HCT116 (cell line): Measurements from ENCODE around the gene TBC1D13. TPM values are rescaled to one million over a fixed set of nuclear protein-coding genes. Genes with fewer than 3 reads are reported as not detected.

Experiments
- ATAC-seq: fragments of 200-7000 bp; cut with Tn5 transposase; 2 replicates; pipeline ENCODE4 v1.9.1; 2020; ENCODE audit warnings: mild to moderate bottlenecking, moderate library complexity
- BruUV-seq: library from RNA; stranded (reverse); fragments of 400-500 nt; replicated peaks from 2 replicates; lab custom pipeline; 2021; lab: Mats Ljungman, UMichigan
- CTCF ChIA-PET: fragments of 300-600 bp; sonication (Branson Sonifier 250); formaldehyde crosslinking; loops from one replicate; lab custom pipeline; 2021; ENCODE audit warnings: antibody characterized with exemption; lab: Charles Lee
- POLR2A ChIA-PET: fragments of 300-600, 350-600 bp; sonication (Branson Sonifier 250); formaldehyde crosslinking; loops from one replicate; lab custom pipeline; 2021; ENCODE audit warnings: antibody characterized with exemption; lab: Charles Lee
- RAD21 ChIA-PET, 2 experiments: fragments of 300-600 bp; sonication (Branson Sonifier 250); formaldehyde crosslinking; loops; one replicate each; lab custom pipeline; 2023; ENCODE audit warnings: low total read pairs in 2 of 2; ENCODE audit not compliant: uncharacterized antibody in 2 of 2, unreplicated experiment in 2 of 2, low non-redundant PET in 1 of 2; lab: Charles Lee
- DNase-seq: peaks from one replicate; pipeline ENCODE4 v3.0.0-alpha.2; 2010; ENCODE audit warnings: low read depth, low spot score
- H2AFZ ChIP-seq: fragments of 200-600 bp; shearing (Covaris generic), sonication (generic); 2 replicates; pipeline ENCODE4 v1.6.1; 2017; ENCODE audit warnings: low read depth, mixed run types, mixed read lengths, antibody characterized with exemption, low read length; ENCODE audit not compliant: poor library complexity, severe bottlenecking
- H3K27ac ChIP-seq: 2 replicates; pipeline ENCODE4 v1.5.1; 2012; ENCODE audit warnings: low read depth, low read length
- H3K27me3 ChIP-seq: fragments of 200-600 bp; sonication (generic); 2 replicates; pipeline ENCODE4 v1.6.1; 2016; ENCODE audit warnings: mixed run types, low read length, mixed read lengths; ENCODE audit not compliant: insufficient read depth
- H3K36me3 ChIP-seq, 2 experiments: fragments of 200-500 bp in 1 of 2; fragments of 200-600 bp in 1 of 2; sonication (Bioruptor generic) in 1 of 2; sonication (generic) in 1 of 2; 2 replicates each; pipeline versions ENCODE4 v1.5.1 to v1.6.1; 2014 to 2016; ENCODE audit warnings: low read length in 2 of 2, inconsistent platforms in 1 of 2, mixed read lengths in 1 of 2, mixed run types in 1 of 2; ENCODE audit not compliant: insufficient read depth in 2 of 2, control insufficient read depth in 1 of 2
- H3K4me1 ChIP-seq, 2 experiments: fragments of 200-600 bp in 1 of 2; sonication (generic) in 1 of 2; 2 replicates each; pipeline versions ENCODE4 v1.5.1 to v1.6.1; 2012 to 2017; ENCODE audit warnings: low read length in 2 of 2, inconsistent platforms in 1 of 2, mild to moderate bottlenecking in 1 of 2, mixed read lengths in 1 of 2, mixed run types in 1 of 2, moderate library complexity in 1 of 2; ENCODE audit not compliant: insufficient read depth in 2 of 2, control insufficient read depth in 1 of 2
- H3K4me2 ChIP-seq: fragments of 200-600 bp; sonication (generic); 2 replicates; pipeline ENCODE4 v1.6.1; 2017; ENCODE audit warnings: mixed run types, low read length, mixed read lengths
- H3K4me3 ChIP-seq, 2 experiments: fragments of 200-600 bp in 1 of 2; sonication (generic) in 1 of 2; replicated peaks in 1 of 2; 2 replicates each; pipeline ENCODE4 v1.5.1; 2011 to 2016; ENCODE audit warnings: low read length in 2 of 2, control low read depth in 1 of 2, low read depth in 1 of 2, mild to moderate bottlenecking in 1 of 2, mixed read lengths in 1 of 2, mixed run types in 1 of 2
- H3K79me2 ChIP-seq: fragments of 200-600 bp; sonication (generic); 2 replicates; pipeline ENCODE4 v1.6.1; 2017; ENCODE audit warnings: mild to moderate bottlenecking, mixed run types, low read length, moderate library complexity, mixed read lengths; ENCODE audit not compliant: insufficient read depth
- H3K9ac ChIP-seq: fragments of 200-600 bp; sonication (generic); 2 replicates; pipeline ENCODE4 v1.6.1; 2016; ENCODE audit warnings: low read length, mixed read lengths
- H3K9me2 ChIP-seq: fragments of 200-600 bp; sonication (generic), shearing (Covaris generic); 2 replicates; pipeline ENCODE4 v1.6.1; 2017; ENCODE audit warnings: mixed run types, mild to moderate bottlenecking, moderate library complexity; ENCODE audit not compliant: insufficient read depth
- H3K9me3 ChIP-seq, 2 experiments: fragments of 200-500 bp in 1 of 2; fragments of 200-600 bp in 1 of 2; sonication (Bioruptor generic) in 1 of 2; sonication (generic) in 1 of 2; 2 replicates each; pipeline ENCODE4 v1.6.1; 2014 to 2017; ENCODE audit warnings: low read length in 2 of 2, mixed read lengths in 2 of 2, inconsistent platforms in 1 of 2, low read depth in 1 of 2, mild to moderate bottlenecking in 1 of 2, mixed run types in 1 of 2, moderate library complexity in 1 of 2; ENCODE audit not compliant: control insufficient read depth in 1 of 2, insufficient read depth in 1 of 2
- H4K20me1 ChIP-seq: fragments of 200-600 bp; sonication (generic), shearing (Covaris generic); 2 replicates; pipeline ENCODE4 v1.6.1; 2017; ENCODE audit warnings: mixed run types, mild to moderate bottlenecking, moderate library complexity; ENCODE audit not compliant: insufficient read depth
- ATF3 ChIP-seq: IDR thresholded peaks from 2 replicates; pipeline ENCODE4 v1.6.1; 2012
- CBX3 ChIP-seq: IDR thresholded peaks from 2 replicates; pipeline ENCODE4 v1.6.1; 2012; ENCODE audit warnings: low read depth
- CEBPB ChIP-seq: IDR thresholded peaks from 2 replicates; pipeline ENCODE4 v1.6.1; 2012; ENCODE audit warnings: low read depth
- CTCF ChIP-seq, 3 experiments: fragments of 200-600 bp in 1 of 3; sonication (generic) in 1 of 3; IDR thresholded peaks in 2 of 3; conservative IDR thresholded peaks in 1 of 3; 2 replicates each; pipeline ENCODE4 v1.5.1; 2012 to 2017; ENCODE audit warnings: low read depth in 2 of 3, low read length in 2 of 3, antibody characterized with exemption in 1 of 3, borderline replicate concordance in 1 of 3, control low read depth in 1 of 3, mild to moderate bottlenecking in 1 of 3, mixed read lengths in 1 of 3, mixed run types in 1 of 3, moderate library complexity in 1 of 3; ENCODE audit not compliant: insufficient read depth in 1 of 3
- EGR1 ChIP-seq: IDR thresholded peaks from 2 replicates; pipeline ENCODE4 v1.6.1; 2012; ENCODE audit warnings: low read depth
- ELF1 ChIP-seq: IDR thresholded peaks from 2 replicates; pipeline ENCODE4 v1.6.1; 2012; ENCODE audit warnings: low read depth, borderline replicate concordance
- EZH2 ChIP-seq: fragments of 200-600 bp; sonication (generic); IDR thresholded peaks from 2 replicates; pipeline ENCODE4 v1.6.1; 2017; ENCODE audit warnings: antibody characterized with exemption, mixed run types
- EZH2phosphoT487 ChIP-seq: fragments of 200-600 bp; IDR thresholded peaks from 2 replicates; pipeline ENCODE4 v1.6.1; 2018; ENCODE audit warnings: antibody characterized with exemption, borderline replicate concordance
- FOSL1 ChIP-seq: IDR thresholded peaks from 2 replicates; pipeline ENCODE4 v1.6.1; 2012; ENCODE audit warnings: low read depth
- MAX ChIP-seq: IDR thresholded peaks from 2 replicates; pipeline ENCODE4 v1.6.1; 2012
- POLR2A ChIP-seq: IDR thresholded peaks from 2 replicates; pipeline ENCODE4 v1.7.0; 2011; ENCODE audit warnings: borderline replicate concordance; ENCODE audit not compliant: insufficient read depth, insufficient read length; ENCODE audit errors: extremely low read depth
- POLR2AphosphoS5 ChIP-seq: IDR thresholded peaks from 2 replicates; pipeline ENCODE4 v1.6.1; 2011; ENCODE audit warnings: mild to moderate bottlenecking, low read depth, low read length, moderate library complexity
- RAD21 ChIP-seq: IDR thresholded peaks from 2 replicates; pipeline ENCODE4 v1.6.1; 2012; ENCODE audit warnings: low read depth, mild to moderate bottlenecking
- REST ChIP-seq: IDR thresholded peaks from 2 replicates; pipeline ENCODE4 v1.6.1; 2012; ENCODE audit warnings: low read depth
- SIN3A ChIP-seq: IDR thresholded peaks from 2 replicates; pipeline ENCODE4 v1.6.1; 2012; ENCODE audit warnings: low read depth
- SP1 ChIP-seq: IDR thresholded peaks from 2 replicates; pipeline ENCODE4 v1.6.1; 2012; ENCODE audit warnings: low read depth
- SRF ChIP-seq: IDR thresholded peaks from 2 replicates; pipeline ENCODE4 v1.6.1; 2012; ENCODE audit warnings: low read depth
- YY1 ChIP-seq: IDR thresholded peaks from 2 replicates; pipeline ENCODE4 v1.6.1; 2011; ENCODE audit warnings: low read length, low read depth, moderate library complexity, mild to moderate bottlenecking; ENCODE audit not compliant: insufficient replicate concordance; ENCODE audit errors: extremely low read depth
- ZFX ChIP-seq: fragments of 450-650 bp; IDR thresholded peaks from 2 replicates; pipeline ENCODE4 v1.6.1; 2017
- ZNF274 ChIP-seq: fragments of 200-500 bp; sonication (Bioruptor generic); IDR thresholded peaks from 2 replicates; pipeline ENCODE4 v1.6.1; 2014; ENCODE audit warnings: mild to moderate bottlenecking, low read depth, low read length, inconsistent platforms
- intact Hi-C: fragments of 100-400 bp; cut with micrococcal nuclease; formaldehyde crosslinking; loops from 2 replicates; pipeline ENCODE4 v1.10.0; 2022
- total RNA-seq: library from RNA; stranded (reverse); gene quantifications from one replicate; pipeline ENCODE4 v1.2.1, GENCODE V29; 2021; ENCODE audit not compliant: unreplicated experiment

Gene TBC1D13
- total RNA-seq, 1 experiment from 2014 or later, result 17.5 TPM

DNA sequence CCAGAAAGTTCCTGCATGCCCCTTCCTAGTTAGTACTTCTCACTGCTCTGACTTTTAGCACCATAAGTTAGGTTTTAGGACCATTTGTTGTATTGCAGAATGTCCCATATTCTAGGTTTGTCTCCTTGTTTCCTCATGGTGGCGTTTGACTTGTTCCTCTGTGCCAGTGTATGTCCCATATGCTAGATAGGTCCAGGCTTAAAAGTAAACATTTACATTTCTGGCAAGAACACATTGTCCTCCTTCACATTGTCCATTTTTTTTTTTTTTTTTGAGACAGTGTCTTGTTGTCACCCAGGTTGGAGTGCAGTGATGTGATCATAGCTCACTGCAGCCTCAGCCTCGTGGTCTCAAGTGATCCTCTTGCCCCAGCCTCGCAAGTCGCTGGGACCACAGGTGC, 15.4 kb downstream of the TBC1D13 start:
- ChIA-PET RAD21 (no interaction called here), CTCF (interaction anchor here (1.9 kb wide), 1 partner anchor 16 kb away, joined by 6 read pairs; the partner anchor contains the start of gene ENDOG), POLR2A (no interaction called here)
- Histone ChIP-seq H3K79me2 (no peaks in the 10 kb centered on the region), H3K27me3 (no peaks in the 10 kb centered on the region), H3K4me1 (no peaks in the 10 kb centered on the region), H2AFZ (no peak overlapping the region), H3K36me3 (peaks cover 16 to 21% of the 10 kb centered on the region in 2 experiments; a peak in 3 of 4 replicates), H3K4me3 (no peak overlapping the region), H3K9me2 (no peaks in the 10 kb centered on the region), H3K9me3 (no peaks in the 10 kb centered on the region), H3K4me2 (no peak overlapping the region), H3K9ac (no peak overlapping the region), H3K27ac (no peak overlapping the region), H4K20me1 (no peaks in the 10 kb centered on the region)
- no TSS peak for BruUV-seq
- ATAC-seq, result no peak
- TF ChIP-seq POLR2AphosphoS5 (no peak), ZFX (no peak), CTCF (IDR thresholded peaks at IDR 0.05 in 2 of 3, conservative IDR thresholded peaks at IDR 0.05 in 1 of 3; ENCODE audit: borderline replicate concordance in 1 of 3, insufficient read depth in 1 of 3, low read depth in 2 of 3, low read length in 2 of 3) (no peak), CBX3 (no peak), MAX (no peak), EZH2phosphoT487 (no peak), SRF (no peak), SP1 (no peak), ELF1 (no peak), FOSL1 (no peak), RAD21 (no peak), CEBPB (no peak), ZNF274 (no peak), YY1 (no peak), EGR1 (no peak), POLR2A (no peak), REST (no peak), EZH2 (no peak), SIN3A (no peak), ATF3 (no peak)
- no peak for DNase-seq
- intact Hi-C loops, result no loop called here
